ENCODE data around the gene MTR.
A peak's percentile ranks its signal among the peaks of the same experiment; 100 is the strongest.

MTR gene

GRCh38 chr1:236751935-236752334 is 43.2 kb upstream of the MTR start:
- DNase-seq (ENCODE audit: low read depth): no peak
- no peak for TF ChIP-seq CTCF (IDR thresholded peaks at IDR 0.05; ENCODE audit: control insufficient read depth, insufficient read depth, low read depth, low read length, missing control alignments)
- H3K4me3 ChIP-seq (ENCODE audit: control insufficient read depth, low read depth, low read length): no peak overlapping the region

GRCh38 chr1:236753516-236753915 is 41.6 kb upstream of the MTR start:
- peak; percentile 16 for DNase-seq (ENCODE audit: low read depth)
- TF ChIP-seq CTCF (IDR thresholded peaks at IDR 0.05; ENCODE audit: control insufficient read depth, insufficient read depth, low read depth, low read length, missing control alignments): peak; percentile 40
- no peak overlapping the region for H3K4me3 ChIP-seq (ENCODE audit: control insufficient read depth, low read depth, low read length)

DNA sequence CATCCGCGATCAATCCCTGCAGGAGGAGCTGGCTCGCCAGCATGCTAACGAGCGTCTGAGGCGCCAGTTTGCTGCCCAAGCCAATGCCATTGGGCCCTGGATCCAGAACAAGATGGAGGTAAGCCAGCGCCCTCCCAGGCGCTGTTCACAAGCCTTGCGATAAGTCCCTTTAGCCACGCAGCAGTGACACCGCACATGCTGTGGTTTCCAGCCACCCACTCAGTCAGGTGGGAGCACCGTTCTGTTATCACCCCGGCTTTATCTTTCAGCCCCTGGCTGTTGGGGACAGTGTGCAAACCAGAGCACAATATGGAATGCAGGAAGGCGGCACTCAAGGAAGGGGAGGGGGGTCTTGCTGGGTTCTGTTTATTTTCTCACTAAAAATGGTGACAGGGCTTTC is 41.1 kb upstream of the MTR start:
- TF ChIP-seq CTCF (IDR thresholded peaks at IDR 0.05; ENCODE audit: control insufficient read depth, insufficient read depth, low read depth, low read length, missing control alignments): no peak
- no peak overlapping the region for H3K4me3 ChIP-seq (ENCODE audit: control insufficient read depth, low read depth, low read length)
- no peak for DNase-seq (ENCODE audit: low read depth)

DNA sequence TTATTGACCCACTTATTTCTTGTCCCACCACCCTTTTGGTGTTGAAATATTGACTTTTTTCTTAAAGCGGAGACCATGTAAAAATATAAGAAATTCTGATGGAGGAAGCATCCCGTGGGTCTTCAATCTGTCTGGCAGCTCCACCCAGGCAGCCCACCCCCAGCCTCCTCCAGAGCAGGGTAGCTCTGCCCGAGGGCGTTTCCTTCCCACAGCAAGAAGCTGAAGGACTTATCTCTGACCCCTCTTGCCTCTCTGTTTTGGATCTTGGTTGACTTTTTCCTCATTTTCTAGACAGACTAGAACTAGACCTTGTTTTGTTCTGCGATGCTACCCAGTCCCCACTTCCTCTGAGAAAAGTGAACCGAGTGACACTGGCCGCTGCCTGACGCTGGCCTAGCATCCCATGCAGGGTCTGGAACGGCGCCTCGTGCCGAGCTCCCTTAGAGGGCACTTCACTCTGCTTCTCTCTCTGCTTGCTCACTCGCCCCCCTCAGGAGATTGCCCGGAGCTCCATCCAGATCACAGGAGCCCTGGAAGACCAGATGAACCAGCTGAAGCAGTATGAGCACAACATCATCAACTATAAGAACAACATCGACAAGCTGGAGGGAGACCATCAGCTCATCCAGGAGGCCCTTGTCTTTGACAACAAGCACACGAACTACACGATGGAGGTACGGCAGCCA is 40.4 kb upstream of the MTR start:
- DNase-seq (ENCODE audit: low read depth): no peak
- no peak overlapping the region for H3K4me3 ChIP-seq (ENCODE audit: control insufficient read depth, low read depth, low read length)
- TF ChIP-seq CTCF (IDR thresholded peaks at IDR 0.05; ENCODE audit: control insufficient read depth, insufficient read depth, low read depth, low read length, missing control alignments): no peak

GRCh38 chr1:236757640-236758039 is 37.5 kb upstream of the MTR start:
- no peak for TF ChIP-seq CTCF (IDR thresholded peaks at IDR 0.05; ENCODE audit: control insufficient read depth, insufficient read depth, low read depth, low read length, missing control alignments)
- DNase-seq (ENCODE audit: low read depth): no peak
- H3K4me3 ChIP-seq (ENCODE audit: control insufficient read depth, low read depth, low read length): no peak overlapping the region

GRCh38 chr1:236759252-236759859 is 35.7 kb upstream of the MTR start:
- peak; percentile 66 for TF ChIP-seq CTCF (IDR thresholded peaks at IDR 0.05; ENCODE audit: control insufficient read depth, insufficient read depth, low read depth, low read length, missing control alignments)
- peak; percentile 3 for DNase-seq (ENCODE audit: low read depth)
- no peak overlapping the region for H3K4me3 ChIP-seq (ENCODE audit: control insufficient read depth, low read depth, low read length)
